DMS79 treated with DMSO at 0.1 percent for 48 hours (cell line): ENCODE measurements around the gene TNRC6A.
A peak's percentile ranks its signal among the peaks of the same experiment; 100 is the strongest.
"Not testable (repeated sequence)": the region's sequence is repeated elsewhere in the genome, so short reads cannot be mapped to it uniquely, and the experiment has no call there.

Experiments used
- DNase-seq: peaks from one replicate; lab custom pipeline; 2025; lab: John Stamatoyannopoulos, UW

Gene TNRC6A

GRCh38 chr16:24728011-24728410 lies 1.4 kb upstream of the TNRC6A start:
- DNase-seq: no peak

GRCh38 chr16:24728891-24729242 lies 584 bp upstream of the TNRC6A start:
- DNase-seq: no peak

- no peak for DNase-seq
Observed at GRCh38 chr16:24729951-24730815, 732 bp downstream of the TNRC6A start.

GRCh38 chr16:24730914-24731313 lies 1.5 kb downstream of the TNRC6A start:
- DNase-seq: no peak

- DNase-seq: no peak
Observed at GRCh38 chr16:24731722-24732419, 2.4 kb downstream of the TNRC6A start.

GRCh38 chr16:24734382-24734781 lies 4.9 kb downstream of the TNRC6A start:
- no peak for DNase-seq

- peak; percentile 77 for DNase-seq
Observed at GRCh38 chr16:24736758-24737157, 7.3 kb downstream of the TNRC6A start.

- DNase-seq: no peak
Observed at GRCh38 chr16:24737391-24737871, 8.0 kb downstream of the TNRC6A start.

- no peak for DNase-seq
Observed at GRCh38 chr16:24737916-24738594, 8.6 kb downstream of the TNRC6A start.

- DNase-seq: no peak
Observed at GRCh38 chr16:24738895-24739294, 9.4 kb downstream of the TNRC6A start.

GRCh38 chr16:24741862-24742261 lies 12.4 kb downstream of the TNRC6A start:
- no peak for DNase-seq

- not testable (repeated sequence) for DNase-seq
Observed at GRCh38 chr16:24742610-24743009, 13.2 kb downstream of the TNRC6A start.

- DNase-seq: no peak
Observed at GRCh38 chr16:24745391-24745790, 15.9 kb downstream of the TNRC6A start.

- DNase-seq: no peak
Observed at GRCh38 chr16:24745791-24746190, 16.3 kb downstream of the TNRC6A start.

GRCh38 chr16:24747441-24747840 lies 18.0 kb downstream of the TNRC6A start:
- peak; percentile 78 for DNase-seq

GRCh38 chr16:24748242-24748641 lies 18.8 kb downstream of the TNRC6A start:
- peak; percentile 17 for DNase-seq

GRCh38 chr16:24749310-24749709 lies 19.9 kb downstream of the TNRC6A start:
- DNase-seq: no peak

GRCh38 chr16:24749872-24750271 lies 20.4 kb downstream of the TNRC6A start:
- not testable (repeated sequence) for DNase-seq

GRCh38 chr16:24753000-24753399 lies 23.5 kb downstream of the TNRC6A start:
- DNase-seq: peak; percentile 19

GRCh38 chr16:24753437-24753836 lies 24.0 kb downstream of the TNRC6A start:
- DNase-seq: peak; percentile 48

GRCh38 chr16:24754543-24754942 lies 25.1 kb downstream of the TNRC6A start:
- DNase-seq: no peak

- DNase-seq: no peak
Observed at GRCh38 chr16:24755201-24755874, 25.9 kb downstream of the TNRC6A start.
